Fibroblast of pulmonary artery (primary cell): ENCODE data around the gene RHBDF1.
A peak's percentile ranks its signal among the peaks of the same experiment; 100 is the strongest.
"Not testable (repeated sequence)": the region's sequence is repeated elsewhere in the genome, so short reads cannot be mapped to it uniquely, and the experiment has no call there.

Source experiments
- DNase-seq: peaks from one replicate; pipeline ENCODE4 v3.0.0-alpha.2; 2010; ENCODE audit warnings: low read depth
- H3K4me3 ChIP-seq: replicated peaks from 2 replicates; pipeline ENCODE4 v1.5.1; 2011; ENCODE audit warnings: low read depth, mild to moderate bottlenecking, control low read depth, low read length, moderate library complexity
- TF ChIP-seq, protein P1 (sequence below): IDR thresholded peaks from 2 replicates; pipeline ENCODE4 v1.5.1; 2011; ENCODE audit warnings: mild to moderate bottlenecking, control low read depth, low read length, inconsistent platforms; ENCODE audit errors: missing control alignments

The RHBDF1 gene

DNA sequence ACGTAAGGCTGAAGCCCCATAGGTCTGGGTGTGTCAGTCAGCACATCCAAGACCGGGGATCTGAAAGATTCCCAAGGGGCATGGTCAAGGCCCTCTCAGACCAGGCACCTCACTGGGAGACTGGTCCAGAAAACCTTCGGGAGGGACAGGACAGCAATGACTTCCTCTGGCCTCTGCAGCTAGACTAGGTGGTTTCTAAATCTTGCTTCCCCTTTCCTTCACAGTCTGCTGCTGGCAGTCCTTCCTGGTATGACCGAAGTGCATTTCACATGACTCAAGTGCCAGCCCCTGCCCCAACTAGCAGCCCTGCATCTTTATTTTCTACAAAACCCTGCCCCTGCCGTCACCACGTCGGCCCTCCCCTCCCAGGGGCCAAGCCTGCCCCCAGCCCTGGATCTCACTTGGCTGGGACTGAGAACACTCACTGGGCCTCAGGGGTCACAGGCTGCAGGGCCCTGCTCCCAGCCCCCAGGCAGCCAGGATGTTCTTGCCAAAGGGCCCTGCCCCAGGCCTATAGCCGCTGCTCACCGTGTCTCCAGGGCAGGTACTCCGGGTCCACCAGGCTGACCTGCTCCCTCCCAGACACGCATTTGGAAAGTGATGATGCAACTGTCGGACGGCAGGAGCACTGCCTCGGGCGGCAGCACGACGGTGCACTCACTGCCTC lies 37.3 kb downstream of the RHBDF1 start:
- DNase-seq = no peak
- TF ChIP-seq, protein P1, sequence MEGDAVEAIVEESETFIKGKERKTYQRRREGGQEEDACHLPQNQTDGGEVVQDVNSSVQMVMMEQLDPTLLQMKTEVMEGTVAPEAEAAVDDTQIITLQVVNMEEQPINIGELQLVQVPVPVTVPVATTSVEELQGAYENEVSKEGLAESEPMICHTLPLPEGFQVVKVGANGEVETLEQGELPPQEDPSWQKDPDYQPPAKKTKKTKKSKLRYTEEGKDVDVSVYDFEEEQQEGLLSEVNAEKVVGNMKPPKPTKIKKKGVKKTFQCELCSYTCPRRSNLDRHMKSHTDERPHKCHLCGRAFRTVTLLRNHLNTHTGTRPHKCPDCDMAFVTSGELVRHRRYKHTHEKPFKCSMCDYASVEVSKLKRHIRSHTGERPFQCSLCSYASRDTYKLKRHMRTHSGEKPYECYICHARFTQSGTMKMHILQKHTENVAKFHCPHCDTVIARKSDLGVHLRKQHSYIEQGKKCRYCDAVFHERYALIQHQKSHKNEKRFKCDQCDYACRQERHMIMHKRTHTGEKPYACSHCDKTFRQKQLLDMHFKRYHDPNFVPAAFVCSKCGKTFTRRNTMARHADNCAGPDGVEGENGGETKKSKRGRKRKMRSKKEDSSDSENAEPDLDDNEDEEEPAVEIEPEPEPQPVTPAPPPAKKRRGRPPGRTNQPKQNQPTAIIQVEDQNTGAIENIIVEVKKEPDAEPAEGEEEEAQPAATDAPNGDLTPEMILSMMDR = no peak
- H3K4me3 ChIP-seq = no peak overlapping the region

DNA sequence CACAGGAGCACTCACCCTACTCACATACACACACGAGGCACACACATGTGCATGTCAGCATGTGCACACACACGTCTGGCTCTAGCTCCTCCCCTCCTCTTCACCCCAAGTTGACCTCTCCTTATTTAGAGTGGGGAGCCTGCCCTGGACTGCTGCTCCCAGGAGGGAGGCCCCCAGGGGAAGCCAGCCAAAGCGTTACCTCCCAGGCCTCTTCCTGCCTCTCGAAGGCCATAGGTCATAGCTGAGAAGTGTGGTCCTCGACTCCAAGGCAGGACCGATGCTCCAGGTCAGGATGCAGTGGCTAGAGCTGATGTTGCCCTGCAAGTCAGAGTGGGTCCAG lies 37.8 kb downstream of the RHBDF1 start:
- DNase-seq = no peak
- H3K4me3 ChIP-seq = no peak overlapping the region
- TF ChIP-seq, protein P1 = no peak

DNA sequence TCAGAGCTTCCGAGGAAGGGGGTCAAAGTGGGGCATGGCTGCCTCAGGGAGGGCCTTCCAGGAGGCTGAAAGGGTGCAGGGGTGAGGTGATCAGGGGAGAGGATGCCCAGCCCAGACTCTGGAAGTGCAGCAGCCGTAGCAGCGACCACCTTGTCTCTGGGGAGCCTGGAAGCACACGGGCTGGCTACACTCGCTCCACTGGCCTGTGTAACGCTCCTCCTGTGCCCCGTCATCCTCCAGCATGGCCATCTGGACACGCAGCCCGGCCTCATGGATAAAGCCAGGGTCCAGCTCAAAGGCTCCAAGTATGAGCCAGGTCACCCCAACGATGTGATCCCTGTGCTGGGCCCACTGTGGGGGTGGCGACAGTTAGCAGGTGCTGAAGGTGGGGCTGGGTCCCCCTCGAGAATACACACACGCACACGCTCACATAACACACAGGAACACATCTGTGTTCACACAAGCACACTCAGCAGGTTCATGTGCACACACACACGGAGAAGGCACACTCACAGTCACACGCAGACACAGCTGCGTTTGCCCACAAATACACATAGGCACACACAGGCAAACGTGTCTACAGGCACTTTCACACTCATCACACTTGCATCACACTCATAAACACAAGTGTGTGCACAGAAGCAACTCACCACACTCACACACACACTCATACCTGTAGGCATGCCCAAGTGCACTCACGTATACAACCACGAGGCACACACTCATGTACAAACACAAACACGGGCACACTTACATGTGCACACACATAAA lies 38.4 kb downstream of the RHBDF1 start:
- TF ChIP-seq, protein P1 = no peak
- DNase-seq = no peak
- no peak overlapping the region for H3K4me3 ChIP-seq

DNA sequence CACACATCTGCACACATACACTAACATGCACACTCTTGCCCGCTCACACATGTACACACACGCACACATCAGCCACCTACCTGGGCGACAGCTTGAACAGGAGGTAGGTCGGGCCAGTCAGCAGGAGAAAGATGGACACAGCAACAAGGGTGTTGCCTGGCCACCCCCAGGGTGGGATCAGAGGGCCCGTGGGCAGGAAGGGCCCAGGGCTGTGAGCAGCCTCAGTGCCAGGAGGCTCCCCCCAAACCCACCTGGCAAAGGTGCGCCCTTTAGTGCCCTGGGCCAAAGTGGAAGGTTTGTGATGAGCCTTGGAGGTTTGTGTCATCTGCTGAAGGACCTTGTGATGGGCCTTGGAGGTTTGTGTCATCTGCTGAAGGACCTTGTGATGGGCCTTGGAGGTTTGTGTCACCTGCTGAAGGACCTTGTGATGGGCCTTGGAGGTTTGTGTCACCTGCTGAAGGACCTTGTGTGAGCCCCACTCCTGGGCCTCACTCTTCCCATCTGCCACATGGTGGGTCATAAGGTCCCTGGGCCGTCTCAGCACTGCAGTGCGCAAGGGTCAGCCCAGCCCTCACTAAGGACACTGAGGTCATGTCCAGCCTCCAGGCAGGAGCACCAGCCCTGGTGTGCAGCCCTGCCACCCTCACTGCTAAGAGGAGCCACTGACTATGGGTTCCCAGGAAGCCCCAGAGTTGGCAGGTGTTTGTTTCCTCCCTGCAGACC lies 39.1 kb downstream of the RHBDF1 start:
- H3K4me3 ChIP-seq, DNase-seq: not testable (repeated sequence)

DNA sequence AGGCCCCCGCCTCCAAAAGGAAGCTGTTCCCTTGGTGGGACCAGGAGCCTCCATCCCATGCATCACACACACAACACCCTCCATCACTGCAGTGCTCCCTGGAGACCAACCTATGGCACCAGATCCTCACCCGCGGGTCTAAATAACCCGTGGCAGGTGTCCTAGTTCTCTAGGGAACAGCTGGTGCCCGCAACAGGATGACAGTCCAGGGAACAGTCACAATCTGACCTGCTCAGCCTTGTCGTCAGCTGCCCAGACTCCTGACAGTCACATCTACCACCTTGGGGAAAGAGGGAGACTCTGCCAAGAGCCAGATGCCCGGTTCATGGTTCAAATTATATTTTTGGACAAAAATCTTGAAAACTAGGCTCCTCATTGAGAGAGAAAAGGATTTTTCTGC lies 41.8 kb downstream of the RHBDF1 start:
- not testable (repeated sequence) for DNase-seq

DNA sequence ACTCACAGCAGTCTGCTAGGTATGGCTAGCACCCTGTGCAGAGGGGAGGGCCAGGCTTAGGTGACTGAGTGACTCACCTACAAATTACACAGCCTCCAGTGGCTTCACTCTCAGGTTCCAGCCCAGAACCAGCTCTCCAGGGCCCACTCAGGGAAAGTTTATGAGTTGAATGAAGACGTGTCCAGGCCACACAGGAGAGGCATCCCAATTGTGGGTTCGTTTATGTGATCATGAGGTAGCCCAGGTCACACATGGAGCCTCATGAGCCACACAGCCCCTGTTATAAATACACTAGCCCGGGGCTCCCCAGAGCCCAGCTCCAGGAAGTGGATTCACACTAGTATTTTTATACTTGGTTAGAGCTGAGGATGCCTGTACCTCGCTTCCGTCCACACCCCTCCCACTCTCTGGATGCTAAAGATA lies 46.5 kb downstream of the RHBDF1 start:
- not testable (repeated sequence) for DNase-seq, H3K4me3 ChIP-seq

More for the DNA sequence above, 41.8 kb downstream of the RHBDF1 start:
- not testable (repeated sequence) for H3K4me3 ChIP-seq

DNA sequence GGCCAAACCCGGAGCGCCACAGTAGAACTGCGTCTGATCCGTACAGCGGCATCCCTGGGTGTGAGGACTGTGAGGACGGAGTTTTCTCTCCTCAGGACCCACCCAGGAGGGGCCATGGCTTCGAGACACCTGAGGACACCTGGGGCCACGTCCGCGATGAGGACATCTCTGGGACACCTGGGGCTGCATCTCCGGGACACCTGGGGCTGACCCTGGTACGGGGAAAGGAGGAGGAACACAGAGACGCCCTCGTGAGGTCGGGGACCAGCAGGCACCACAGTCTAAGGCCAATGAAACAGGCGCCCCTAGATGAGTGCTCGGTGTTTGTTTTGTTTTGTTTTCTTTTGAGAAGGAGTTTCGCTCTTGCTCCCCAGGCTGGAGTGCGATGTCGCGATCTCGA lies 48.3 kb downstream of the RHBDF1 start:
- not testable (repeated sequence) for H3K4me3 ChIP-seq, DNase-seq

DNA sequence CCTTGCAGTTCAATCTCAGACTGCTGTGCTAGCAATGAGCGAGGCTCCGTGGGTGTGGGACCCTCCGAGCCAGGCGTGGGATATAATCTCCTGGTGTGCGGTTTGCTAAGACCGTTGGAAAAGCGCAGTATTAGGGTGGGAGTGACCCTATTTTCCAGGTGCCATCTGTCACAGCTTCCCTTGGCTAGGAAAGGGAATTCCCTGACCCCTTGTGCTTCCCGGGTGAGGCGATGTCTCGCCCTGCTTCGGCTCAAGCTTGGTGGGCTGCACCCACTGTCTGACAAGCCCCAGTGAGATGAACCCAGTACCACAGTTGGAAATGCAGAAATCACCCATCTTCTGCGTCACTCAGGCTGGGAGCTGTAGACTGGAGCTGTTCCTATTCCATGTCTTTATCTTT lies 51.5 kb downstream of the RHBDF1 start:
- H3K4me3 ChIP-seq, DNase-seq: not testable (repeated sequence)

DNA sequence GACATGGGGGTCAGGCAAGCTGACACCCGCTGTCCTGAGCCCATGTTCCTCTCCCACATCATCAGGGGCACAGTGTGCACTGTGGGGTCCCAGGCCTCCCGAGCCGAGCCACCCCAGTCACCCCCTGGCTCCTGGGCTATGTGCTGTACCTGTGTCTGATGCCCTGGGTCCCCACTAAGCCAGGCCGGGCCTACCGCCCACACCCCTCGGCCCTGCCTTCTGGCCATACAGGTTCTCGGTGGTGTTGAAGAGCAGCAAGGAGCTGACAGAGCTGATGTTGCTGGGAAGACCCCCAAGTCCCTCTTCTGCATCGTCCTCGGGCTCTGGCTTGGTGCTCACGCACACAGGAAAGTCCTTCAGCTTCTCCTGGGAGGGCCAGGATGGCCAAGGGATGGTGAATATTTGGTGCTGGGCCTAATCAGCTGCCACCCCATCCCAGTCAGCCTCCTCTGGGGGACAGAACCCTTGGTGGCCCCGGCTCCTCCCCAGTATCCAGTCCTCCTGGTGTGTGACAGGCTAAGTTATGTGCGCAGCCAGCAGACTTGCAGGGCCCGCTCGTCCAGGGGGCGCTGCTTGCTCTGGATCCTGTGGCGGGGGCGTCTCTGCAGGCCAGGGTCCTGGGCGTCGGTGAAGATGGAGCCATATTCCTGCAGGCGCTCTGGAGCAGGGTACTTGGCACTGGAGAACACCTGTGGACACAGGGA lies 55.2 kb downstream of the RHBDF1 start:
- DNase-seq, H3K4me3 ChIP-seq: not testable (repeated sequence)

DNA sequence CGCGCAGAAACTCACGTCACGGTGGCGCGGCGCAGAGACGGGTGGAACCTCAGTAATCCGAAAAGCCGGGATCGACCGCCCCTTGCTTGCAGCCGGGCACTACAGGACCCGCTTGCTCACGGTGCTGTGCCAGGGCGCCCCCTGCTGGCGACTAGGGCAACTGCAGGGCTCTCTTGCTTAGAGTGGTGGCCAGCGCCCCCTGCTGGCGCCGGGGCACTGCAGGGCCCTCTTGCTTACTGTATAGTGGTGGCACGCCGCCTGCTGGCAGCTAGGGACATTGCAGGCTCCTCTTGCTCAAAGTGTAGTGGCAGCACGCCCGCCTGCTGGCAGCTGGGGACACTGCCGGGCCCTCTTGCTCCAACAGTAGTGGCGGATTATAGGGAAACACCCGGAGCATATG lies 61.7 kb downstream of the RHBDF1 start:
- TF ChIP-seq, protein P1 = peak; percentile 31

More for the DNA sequence above, 61.7 kb downstream of the RHBDF1 start:
- not testable (repeated sequence) for DNase-seq, H3K4me3 ChIP-seq
